ENCODE results near the gene LYPD5.

LYPD5 gene

DNA sequence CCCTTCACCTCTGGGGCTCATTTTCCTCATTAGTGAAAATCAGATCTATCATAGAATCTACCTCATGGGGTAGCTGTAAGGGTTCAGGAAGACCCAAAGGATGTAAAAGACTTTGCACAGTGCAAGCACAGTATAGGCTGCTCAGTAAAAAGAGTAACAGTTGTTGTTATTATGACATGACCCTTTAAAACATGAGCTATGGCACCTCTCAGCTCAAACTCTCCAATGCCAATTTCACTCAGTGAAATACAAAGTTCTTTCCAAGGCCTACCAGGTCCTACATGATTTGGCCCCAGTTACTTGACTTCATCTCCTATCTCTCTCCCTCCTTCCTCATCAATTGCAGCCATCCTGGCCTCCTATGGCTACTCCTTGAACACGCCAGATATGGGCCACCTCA lies 52.3 kb downstream of the LYPD5 start:
- DNase-seq, result no peak

DNA sequence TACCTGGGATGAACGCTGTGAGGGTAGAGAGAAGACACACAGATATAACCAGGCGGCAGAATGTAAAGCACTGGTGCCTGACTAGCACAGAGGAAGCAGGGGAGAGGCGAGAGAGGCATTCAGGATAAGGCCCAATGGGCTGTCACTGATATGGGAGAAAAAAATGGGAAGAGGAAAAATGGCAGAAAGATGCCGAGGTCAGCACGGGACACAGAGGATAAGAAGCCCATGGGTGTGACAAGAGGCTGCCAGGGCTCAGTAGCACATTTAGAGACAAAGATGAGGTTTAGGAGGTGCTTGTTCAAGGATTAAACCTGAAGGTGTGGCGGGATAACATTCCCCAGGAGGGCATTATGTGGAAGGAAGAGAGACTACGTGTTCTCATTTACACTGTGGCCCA lies 53.1 kb downstream of the LYPD5 start:
- DNase-seq, result no peak

DNA sequence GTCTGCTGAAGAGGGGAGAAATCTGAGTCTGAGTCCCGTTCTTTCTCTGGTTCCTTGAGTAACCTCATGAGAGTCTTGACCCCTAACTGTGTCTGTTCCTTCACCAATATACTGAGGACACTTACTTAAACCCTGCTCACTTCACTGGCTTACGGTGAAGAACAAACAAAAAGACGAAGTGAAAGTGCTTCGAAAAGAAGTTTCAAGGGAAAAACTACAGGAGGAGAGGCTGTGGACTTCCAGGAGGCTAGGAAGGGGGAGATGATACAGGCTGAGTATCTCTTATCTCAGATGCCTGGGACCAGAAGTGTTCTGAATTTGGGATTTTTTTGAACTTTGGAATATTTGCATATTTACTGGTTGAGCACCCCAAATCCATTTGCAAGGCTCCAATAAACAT lies 53.6 kb downstream of the LYPD5 start:
- DNase-seq, result no peak

DNA sequence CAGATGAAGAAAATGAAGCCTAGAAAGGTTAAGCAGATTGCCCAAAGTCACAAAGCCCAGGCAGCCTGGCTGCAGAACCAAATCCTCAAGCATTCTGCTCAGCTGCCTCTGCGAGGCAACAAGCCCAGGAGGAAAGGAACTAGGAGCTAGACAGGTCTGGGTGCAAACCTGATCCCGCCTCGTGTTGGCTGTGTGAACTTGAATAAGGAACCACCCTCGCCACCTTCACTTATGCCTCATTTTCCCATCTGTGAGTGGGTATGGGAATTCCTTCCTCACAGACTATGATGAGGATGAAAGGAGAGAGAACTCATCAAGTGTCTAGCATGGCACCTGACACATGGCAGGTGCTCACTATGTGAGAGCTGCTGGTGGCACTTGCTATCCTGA lies 54.0 kb downstream of the LYPD5 start:
- DNase-seq, result no peak

DNA sequence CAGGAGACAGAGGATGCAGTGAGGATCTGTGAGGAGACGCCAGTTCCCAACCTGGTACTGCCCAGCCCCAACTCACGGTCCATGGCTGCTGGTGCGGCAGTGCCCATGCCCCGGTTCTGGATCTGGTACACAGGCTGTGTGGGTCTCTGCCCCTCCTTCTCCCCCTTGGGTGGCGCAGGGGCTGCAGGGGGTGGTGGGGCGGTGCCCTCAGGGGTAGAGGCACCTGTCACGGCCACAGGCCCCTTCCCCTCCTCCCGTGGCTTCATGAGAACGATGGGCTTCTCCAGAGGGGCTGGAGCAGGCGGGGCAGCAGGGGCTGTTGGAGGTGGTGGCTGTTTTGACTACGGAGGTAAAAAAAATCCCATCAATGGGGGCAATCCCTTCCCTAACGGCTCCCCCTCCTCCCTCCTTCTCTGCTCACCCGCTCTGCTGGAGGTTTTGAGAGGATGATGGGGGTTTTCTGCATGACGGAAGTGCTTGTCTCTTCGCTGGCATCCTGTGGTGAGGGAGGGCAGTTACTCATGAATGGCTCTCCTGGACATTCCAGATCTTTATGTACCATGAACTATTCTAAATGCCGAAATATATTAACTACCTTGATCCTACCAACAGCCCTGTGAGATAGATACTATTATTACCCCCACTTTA lies 54.6 kb downstream of the LYPD5 start:
- DNase-seq, result no peak

All from GOT3 (cell line).